ENCODE results near the gene SNX8.

- TF ChIP-seq GATA3 (IDR thresholded peaks at IDR 0.05; ENCODE audit: low read depth, low read length) (no peak), GATA2 (IDR thresholded peaks at IDR 0.05; ENCODE audit: low read depth, low read length) (no peak)
Observed at GRCh38 chr7:2314209-2314955, at the start of gene SNX8.

All from SH-SY5Y (cell line).